Neuronal stem cell (in vitro differentiated cells): Measurements from ENCODE around the gene PDE8A.

ENCODE experiments used
- DNase-seq: peaks from one replicate; pipeline ENCODE4 v3.0.0-alpha.2; 2013; ENCODE audit warnings: low spot score
- H2AFZ ChIP-seq: one replicate; pipeline ENCODE4 v1.6.1; 2013; ENCODE audit warnings: mild to moderate bottlenecking, low read length, inconsistent platforms
- H2AK5ac ChIP-seq: 2 replicates; pipeline ENCODE4 v1.6.1; 2013; ENCODE audit warnings: low read depth, mild to moderate bottlenecking, inconsistent platforms, low read length, moderate library complexity, mixed read lengths
- H2BK120ac ChIP-seq: 2 replicates; pipeline ENCODE4 v1.6.1; 2013; ENCODE audit warnings: low read depth, mild to moderate bottlenecking, inconsistent platforms, low read length, moderate library complexity, mixed read lengths
- H2BK12ac ChIP-seq: one replicate; pipeline ENCODE4 v1.6.1; 2013; ENCODE audit warnings: low read length, inconsistent platforms
- H2BK15ac ChIP-seq: 2 replicates; pipeline ENCODE4 v1.6.1; 2013; ENCODE audit warnings: mild to moderate bottlenecking, low read length, inconsistent platforms, mixed read lengths
- H2BK5ac ChIP-seq: one replicate; pipeline ENCODE4 v1.6.1; 2013; ENCODE audit warnings: inconsistent platforms, mild to moderate bottlenecking, low read length, moderate library complexity
- H3K14ac ChIP-seq: one replicate; pipeline ENCODE4 v1.6.1; 2013; ENCODE audit warnings: low read length, inconsistent platforms
- H3K18ac ChIP-seq: 2 replicates; pipeline ENCODE4 v1.6.1; 2013; ENCODE audit warnings: low read length, inconsistent platforms
- H3K23ac ChIP-seq: 2 replicates; pipeline ENCODE4 v1.6.1; 2013; ENCODE audit warnings: low read depth, mild to moderate bottlenecking, mixed read lengths, low read length, inconsistent platforms; ENCODE audit not compliant: poor library complexity
- H3K27ac ChIP-seq: replicated peaks from 3 replicates; pipeline ENCODE4 v1.5.1; 2013; ENCODE audit warnings: low read length, inconsistent platforms
- H3K27me3 ChIP-seq, 3 experiments: 2 replicates each; pipeline ENCODE4 v1.6.1; 2013; ENCODE audit warnings: low read length in 3 of 3, mild to moderate bottlenecking in 2 of 3, inconsistent platforms in 1 of 3, low read depth in 1 of 3, mixed read lengths in 1 of 3, moderate library complexity in 1 of 3; ENCODE audit not compliant: control insufficient read depth in 3 of 3, insufficient read depth in 3 of 3
- H3K36me3 ChIP-seq, 2 donors: replicated peaks in 1 of 2; 2 replicates each; pipeline ENCODE4 v1.6.1; 2013; ENCODE audit warnings: low read length in 2 of 2; ENCODE audit not compliant: control insufficient read depth in 2 of 2, insufficient read depth in 2 of 2
- H3K4ac ChIP-seq: 2 replicates; pipeline ENCODE4 v1.6.1; 2013; ENCODE audit warnings: inconsistent platforms, mild to moderate bottlenecking, low read length, moderate library complexity
- H3K4me1 ChIP-seq, 2 donors: 1 replicate in 1 of 2; 2 replicates in 1 of 2; pipeline ENCODE4 v1.6.1; 2013; ENCODE audit warnings: low read length in 2 of 2, low read depth in 1 of 2; ENCODE audit not compliant: control insufficient read depth in 2 of 2, insufficient read depth in 1 of 2
- H3K4me2 ChIP-seq: one replicate; pipeline ENCODE4 v1.6.1; 2013; ENCODE audit warnings: mild to moderate bottlenecking, low read length, inconsistent platforms; ENCODE audit not compliant: insufficient read depth, poor library complexity, severe bottlenecking
- H3K4me3 ChIP-seq, 2 donors: 2 replicates each; pipeline ENCODE4 v1.5.1; 2013; ENCODE audit warnings: low read length in 2 of 2, mild to moderate bottlenecking in 2 of 2, inconsistent platforms in 1 of 2, moderate library complexity in 1 of 2
- H3K79me1 ChIP-seq: one replicate; pipeline ENCODE4 v1.6.1; 2013; ENCODE audit warnings: low read depth, mild to moderate bottlenecking, inconsistent platforms, low read length, moderate library complexity
- H3K9ac ChIP-seq: one replicate; pipeline ENCODE4 v1.6.1; 2013; ENCODE audit warnings: mild to moderate bottlenecking, low read depth, low read length, inconsistent platforms; ENCODE audit not compliant: poor library complexity
- H3K9me3 ChIP-seq, 2 donors: replicated peaks in 1 of 2; 2 replicates each; pipeline versions ENCODE3 to v1.6.1; 2013; ENCODE audit warnings: low read length in 2 of 2, mild to moderate bottlenecking in 2 of 2, inconsistent platforms in 1 of 2, low read depth in 1 of 2, mixed read lengths in 1 of 2, moderate library complexity in 1 of 2; ENCODE audit not compliant: control insufficient read depth in 2 of 2, insufficient read depth in 1 of 2
- H4K8ac ChIP-seq: one replicate; pipeline ENCODE4 v1.6.1; 2013; ENCODE audit warnings: low read depth, mild to moderate bottlenecking, inconsistent platforms, low read length, moderate library complexity
- H4K91ac ChIP-seq: one replicate; pipeline ENCODE4 v1.6.1; 2013; ENCODE audit warnings: low read length, low read depth, mild to moderate bottlenecking, inconsistent platforms; ENCODE audit not compliant: poor library complexity
- WGBS, 2 donors: extraction: QIAGEN DNeasy Blood & Tissue Kit; methylation state at CpG; one replicate each; pipeline ENCODE4 v1.1.7; 2013; ENCODE audit warnings: missing lambda C conversion rate in 2 of 2, mixed read lengths in 1 of 2; ENCODE audit not compliant: insufficient read length in 2 of 2, insufficient replicate concordance in 1 of 2; ENCODE audit errors: extremely low coverage in 2 of 2; 5-methylcytosine and 5-hydroxymethylcytosine counted together

The PDE8A gene

GRCh38 chr15:85162237-85162636, 180.6 kb downstream of the PDE8A start:
- Histone ChIP-seq H3K18ac (no peak overlapping the region), H2BK120ac (no peak overlapping the region), H3K23ac (no peak overlapping the region), H2BK5ac (no peak overlapping the region), H3K4me3 (no peak overlapping the region), H3K36me3 (no peaks in the 10 kb centered on the region), H2AFZ (no peak overlapping the region), H3K27me3 (no peaks in the 10 kb centered on the region), H3K9me3 (peaks cover 0 to 6% of the 10 kb centered on the region in 2 donors), H2AK5ac (no peak overlapping the region), H3K4me1 (peaks cover 0 to 1% of the 10 kb centered on the region in 2 donors), H3K9ac (no peak overlapping the region), H3K4ac (no peak overlapping the region), H4K8ac (no peak overlapping the region), H2BK15ac (no peak overlapping the region), H2BK12ac (no peak overlapping the region), H3K27ac (no peak overlapping the region), H3K79me1 (no peaks in the 10 kb centered on the region), H3K4me2 (no peak overlapping the region), H4K91ac (no peak overlapping the region), H3K14ac (no peak overlapping the region)
- no peak for DNase-seq
- no CpG with 5 or more reads among the region's 1 CpG for WGBS, 2 donors

- Histone ChIP-seq H4K91ac (no peak overlapping the region), H3K14ac (no peak overlapping the region), H2BK12ac (no peak overlapping the region), H3K79me1 (no peaks in the 10 kb centered on the region), H3K27ac (no peak overlapping the region), H3K36me3 (no peaks in the 10 kb centered on the region), H3K9ac (no peak overlapping the region), H3K27me3 (no peaks in the 10 kb centered on the region), H3K4me2 (no peak overlapping the region), H2AK5ac (no peak overlapping the region), H2BK120ac (no peak overlapping the region), H4K8ac (no peak overlapping the region), H3K18ac (no peak overlapping the region), H2BK15ac (no peak overlapping the region), H3K23ac (no peak overlapping the region), H3K4ac (no peak overlapping the region), H2BK5ac (no peak overlapping the region), H3K4me1 (peaks cover 0 to 1% of the 10 kb centered on the region in 2 donors), H3K4me3 (no peak overlapping the region), H3K9me3 (peaks cover 0 to 6% of the 10 kb centered on the region in 2 donors), H2AFZ (peak overlapping the region; percentile 33)
- DNase-seq, result no peak
- no CpG with 5 or more reads among the region's 7 CpGs for WGBS, 2 donors
These were observed 183.3 kb downstream of the PDE8A start for GRCh38 chr15:85164841-85165466.

GRCh38 chr15:85167568-85167967, 185.9 kb downstream of the PDE8A start:
- H3K4ac ChIP-seq, result no peak overlapping the region
- H3K4me2 ChIP-seq, result no peak overlapping the region
- no peak overlapping the region for H2AK5ac ChIP-seq
- peaks cover 0 to 23% of the 10 kb centered on the region in 2 donors for H3K9me3 ChIP-seq
- no peaks in the 10 kb centered on the region for H3K36me3 ChIP-seq
- H3K4me1 ChIP-seq, result peaks cover 0 to 1% of the 10 kb centered on the region in 2 donors
- no peak overlapping the region for H2BK12ac ChIP-seq
- no peak overlapping the region for H3K9ac ChIP-seq
- no CpG with 5 or more reads among the region's 4 CpGs for WGBS, 2 donors
- H3K23ac ChIP-seq, result no peak overlapping the region
- no peaks in the 10 kb centered on the region for H3K79me1 ChIP-seq
- H3K4me3 ChIP-seq, result no peak overlapping the region
- no peak overlapping the region for H2BK5ac ChIP-seq
- H2AFZ ChIP-seq, result no peak overlapping the region
- no peak overlapping the region for H3K18ac ChIP-seq
- DNase-seq, result no peak
- H2BK15ac ChIP-seq, result no peak overlapping the region
- H4K91ac ChIP-seq, result no peak overlapping the region
- no peaks in the 10 kb centered on the region for H3K27me3 ChIP-seq
- no peak overlapping the region for H3K14ac ChIP-seq
- no peak overlapping the region for H2BK120ac ChIP-seq
- H3K27ac ChIP-seq, result no peak overlapping the region
- H4K8ac ChIP-seq, result no peak overlapping the region

- no CpG with 5 or more reads among the region's 20 CpGs for WGBS, 2 donors
- Histone ChIP-seq H3K9ac (no peak overlapping the region), H3K18ac (no peak overlapping the region), H3K4me3 (peak overlapping the region in 1 of 2 donors; percentile 71), H3K23ac (no peak overlapping the region), H3K4me1 (peaks cover 0 to 1% of the 10 kb centered on the region in 2 donors), H2AFZ (peak overlapping the region; percentile 59), H2BK15ac (no peak overlapping the region), H2BK12ac (no peak overlapping the region), H3K4me2 (no peak overlapping the region), H3K4ac (no peak overlapping the region), H3K36me3 (no peaks in the 10 kb centered on the region), H3K79me1 (no peaks in the 10 kb centered on the region), H3K9me3 (peaks cover 0 to 22% of the 10 kb centered on the region in 2 donors), H3K27me3 (no peaks in the 10 kb centered on the region), H3K14ac (no peak overlapping the region), H4K91ac (no peak overlapping the region), H2BK120ac (no peak overlapping the region), H2BK5ac (no peak overlapping the region), H4K8ac (no peak overlapping the region), H3K27ac (no peak overlapping the region), H2AK5ac (no peak overlapping the region)
- peak; percentile 18 for DNase-seq
These were observed 187.1 kb downstream of the PDE8A start for GRCh38 chr15:85168642-85169173.
